ENCODE results near the gene IGFN1. TPM values are rescaled to one million over a fixed set of nuclear protein-coding genes. Genes with fewer than 3 reads are reported as not detected.
"Not testable (repeated sequence)": the region's sequence is repeated elsewhere in the genome, so short reads cannot be mapped to it uniquely, and the experiment has no call there.

Gene IGFN1
- total and polyA plus RNA-seq, 2 donors (not counting 3 experiments of a cell fraction or from before 2014, with no cell fraction given) = not detected

DNA sequence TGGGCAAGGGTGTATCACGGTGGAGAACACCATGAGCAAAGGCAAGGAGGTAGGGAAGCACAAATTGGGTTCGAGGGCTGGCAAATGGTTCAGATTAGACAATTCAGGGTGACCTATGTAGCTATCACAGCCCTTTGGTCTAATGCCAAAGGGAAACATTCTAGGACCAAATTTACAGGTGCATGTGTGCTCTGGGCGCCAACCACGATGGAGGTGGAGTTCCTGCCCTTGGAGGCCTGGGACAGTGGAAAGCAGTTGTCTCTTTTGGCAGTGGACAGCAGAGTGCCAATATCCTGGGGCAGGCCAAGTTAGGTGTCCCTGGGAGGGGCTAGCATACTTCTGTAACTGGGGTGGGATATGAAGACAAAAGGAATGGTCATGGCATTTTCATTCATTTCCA, 40.1 kb downstream of the IGFN1 start:
- H3K27ac ChIP-seq (ENCODE audit: insufficient read depth, low read depth, low read length) = no peak overlapping the region
- no peaks in the 10 kb centered on the region for H3K4me1 ChIP-seq (ENCODE audit: control insufficient read depth, extremely low read depth, insufficient read depth, low read length)
- DNase-seq (ENCODE audit: low read depth, low spot score) = no peak
- H3K79me2 ChIP-seq (ENCODE audit: control insufficient read depth, insufficient read depth, low read length) = no peaks in the 10 kb centered on the region
- no peak overlapping the region for H3K4me3 ChIP-seq (replicated peaks in 1 of 3; ENCODE audit: insufficient read depth in 1 of 3, low read depth in 1 of 3, low read length in 3 of 3)
- no peaks in the 10 kb centered on the region for H3K9me1 ChIP-seq (replicated peaks; ENCODE audit: control insufficient read depth, extremely low read depth, insufficient read depth, low read length)
- TF ChIP-seq EZH2 (IDR thresholded peaks at IDR 0.05; ENCODE audit: borderline replicate concordance, low read depth, low read length, severe bottlenecking) (no peak), MYC (IDR thresholded peaks at IDR 0.05; ENCODE audit: low read depth, low read length) (no peak), GATA2 (IDR thresholded peaks at IDR 0.05; ENCODE audit: insufficient read depth, insufficient read length, low read depth, low read length) (no peak), MAX (IDR thresholded peaks at IDR 0.05; ENCODE audit: insufficient read depth, insufficient read length) (no peak), POLR2A (IDR thresholded peaks at IDR 0.05; ENCODE audit: low read depth, low read length) (no peak), FOS (IDR thresholded peaks at IDR 0.05; ENCODE audit: borderline replicate concordance, insufficient read depth, low read length) (no peak), POLR2AphosphoS5 (IDR thresholded peaks at IDR 0.05; ENCODE audit: insufficient read depth, low read depth, low read length) (no peak), CTCF (IDR thresholded peaks at IDR 0.05; ENCODE audit: extremely low read depth in 1 of 2, insufficient read depth in 1 of 2, low read depth in 1 of 2, low read length in 2 of 2) (no peak), JUN (IDR thresholded peaks at IDR 0.05; ENCODE audit: borderline replicate concordance, insufficient read depth, insufficient read length, low read depth) (no peak)
- no peak overlapping the region for H3K9ac ChIP-seq (replicated peaks; ENCODE audit: extremely low read depth, insufficient read depth, low read length)
- peaks cover 4% of the 10 kb centered on the region in 2 experiments for H3K27me3 ChIP-seq (ENCODE audit: control insufficient read depth in 2 of 2, insufficient read depth in 2 of 2, low read length in 2 of 2)
- no peak overlapping the region for H3K4me2 ChIP-seq (ENCODE audit: insufficient read depth, low read length)
- ChIA-PET POLR2A (no interaction called here), CTCF (no interaction called here)
- no TSS peak for BruUV-seq (replicated peaks)
- H4K20me1 ChIP-seq (replicated peaks; ENCODE audit: control insufficient read depth, extremely low read depth, insufficient read depth, low read length) = no peaks in the 10 kb centered on the region
- no peaks in the 10 kb centered on the region for H3K9me3 ChIP-seq (replicated peaks; ENCODE audit: control insufficient read depth, insufficient read depth, low read length)
- FAIRE-seq = no peak
- dilution Hi-C loops (cut with MboI; ENCODE audit: extremely low pct_ligation_motif_present, low sequenced_read_pairs) (no loop called here), intact Hi-C loops (cut with micrococcal nuclease) (no loop called here)
- no peaks in the 10 kb centered on the region for H3K36me3 ChIP-seq (ENCODE audit: control insufficient read depth in 2 of 2, extremely low read depth in 1 of 2, insufficient read depth in 2 of 2, low read length in 2 of 2)
- H2AFZ ChIP-seq (ENCODE audit: low read depth, low read length) = no peak overlapping the region

- H3K27ac ChIP-seq (ENCODE audit: insufficient read depth, low read depth, low read length); H3K9ac ChIP-seq (replicated peaks; ENCODE audit: extremely low read depth, insufficient read depth, low read length); H3K36me3 ChIP-seq (ENCODE audit: control insufficient read depth in 2 of 2, extremely low read depth in 1 of 2, insufficient read depth in 2 of 2, low read length in 2 of 2); H3K9me3 ChIP-seq (replicated peaks; ENCODE audit: control insufficient read depth, insufficient read depth, low read length); H3K4me3 ChIP-seq (replicated peaks in 1 of 3; ENCODE audit: insufficient read depth in 1 of 3, low read depth in 1 of 3, low read length in 3 of 3); dilution Hi-C loops (cut with MboI; ENCODE audit: extremely low pct_ligation_motif_present, low sequenced_read_pairs); DNase-seq (ENCODE audit: low read depth, low spot score); H4K20me1 ChIP-seq (replicated peaks; ENCODE audit: control insufficient read depth, extremely low read depth, insufficient read depth, low read length); H3K4me1 ChIP-seq (ENCODE audit: control insufficient read depth, extremely low read depth, insufficient read depth, low read length); H3K9me1 ChIP-seq (replicated peaks; ENCODE audit: control insufficient read depth, extremely low read depth, insufficient read depth, low read length); H2AFZ ChIP-seq (ENCODE audit: low read depth, low read length); intact Hi-C loops (cut with micrococcal nuclease); FAIRE-seq; H3K79me2 ChIP-seq (ENCODE audit: control insufficient read depth, insufficient read depth, low read length); BruUV-seq (replicated peaks); H3K4me2 ChIP-seq (ENCODE audit: insufficient read depth, low read length); POLR2A ChIA-PET: not testable (repeated sequence)
- CTCF ChIA-PET = interaction anchor here (1.7 kb wide), 1 partner anchor 17 kb away, joined by 5 read pairs; no protein-coding TSS in a partner anchor
- H3K27me3 ChIP-seq (ENCODE audit: control insufficient read depth in 2 of 2, insufficient read depth in 2 of 2, low read length in 2 of 2) = peaks cover 6 to 36% of the 10 kb centered on the region in 2 experiments
Observed at GRCh38 chr1:201239646-201240045, 49.0 kb downstream of the IGFN1 start.

Measured in endothelial cell of umbilical vein (primary cell).